Measurements from ENCODE around the gene KCNA4. TPM values are rescaled to one million over a fixed set of nuclear protein-coding genes. Genes with fewer than 3 reads are reported as not detected.
"Not testable (repeated sequence)": the region's sequence is repeated elsewhere in the genome, so short reads cannot be mapped to it uniquely, and the experiment has no call there.

The KCNA4 gene
- total RNA-seq, 6 experiments from 2014 or later = not detected

DNA sequence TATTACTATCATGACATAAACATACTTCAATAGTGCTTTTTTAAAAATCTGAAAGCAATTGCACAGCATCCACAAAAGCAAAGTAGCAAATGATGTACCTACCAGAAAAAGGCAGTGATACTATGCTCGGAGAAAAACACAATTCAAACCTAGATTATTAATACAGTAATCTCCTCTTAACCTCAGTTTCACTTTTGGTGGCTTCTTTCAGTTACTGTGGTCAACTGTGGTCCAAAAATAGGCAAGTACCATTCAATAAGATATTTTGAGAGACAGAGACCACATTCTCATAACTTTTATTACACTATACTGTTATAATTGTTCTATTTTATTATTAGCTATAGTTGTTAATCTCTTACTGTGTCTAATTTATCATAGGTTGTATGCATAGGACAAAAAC, 20.8 kb downstream of the KCNA4 start:
- Mint-ChIP-seq H3K4me3 (no peak overlapping the region), H3K4me1 (ENCODE audit: low read depth) (no peaks in the 10 kb centered on the region), H3K36me3 (ENCODE audit: low read depth) (no peaks in the 10 kb centered on the region), H3K27ac (no peak overlapping the region), H3K9me3 (peaks cover 23% of the 10 kb centered on the region), H3K27me3 (ENCODE audit: insufficient read depth) (no peaks in the 10 kb centered on the region)
- no peak for TF ChIP-seq CTCF (IDR thresholded peaks at IDR 0.05)
- no peak for DNase-seq

- Mint-ChIP-seq H3K9me3 (peaks cover 22% of the 10 kb centered on the region), H3K4me3 (no peak overlapping the region), H3K4me1 (ENCODE audit: low read depth) (no peaks in the 10 kb centered on the region), H3K36me3 (ENCODE audit: low read depth) (no peaks in the 10 kb centered on the region), H3K27ac (no peak overlapping the region), H3K27me3 (ENCODE audit: insufficient read depth) (no peaks in the 10 kb centered on the region)
- no peak for TF ChIP-seq CTCF (IDR thresholded peaks at IDR 0.05)
- DNase-seq = no peak
Measured at GRCh38 chr11:29989174-29989970, 27.5 kb downstream of the KCNA4 start.

- Mint-ChIP-seq H3K9me3 (peaks cover 15% of the 10 kb centered on the region), H3K4me1 (ENCODE audit: low read depth) (no peaks in the 10 kb centered on the region), H3K4me3 (no peak overlapping the region), H3K27me3 (ENCODE audit: insufficient read depth) (no peaks in the 10 kb centered on the region; the same call in 1 of the 2 replicates), H3K27ac (no peak overlapping the region), H3K36me3 (ENCODE audit: low read depth) (no peaks in the 10 kb centered on the region)
- no peak for TF ChIP-seq CTCF (IDR thresholded peaks at IDR 0.05)
- DNase-seq = no peak
Measured at GRCh38 chr11:29985248-29985647, 31.6 kb downstream of the KCNA4 start.

DNA sequence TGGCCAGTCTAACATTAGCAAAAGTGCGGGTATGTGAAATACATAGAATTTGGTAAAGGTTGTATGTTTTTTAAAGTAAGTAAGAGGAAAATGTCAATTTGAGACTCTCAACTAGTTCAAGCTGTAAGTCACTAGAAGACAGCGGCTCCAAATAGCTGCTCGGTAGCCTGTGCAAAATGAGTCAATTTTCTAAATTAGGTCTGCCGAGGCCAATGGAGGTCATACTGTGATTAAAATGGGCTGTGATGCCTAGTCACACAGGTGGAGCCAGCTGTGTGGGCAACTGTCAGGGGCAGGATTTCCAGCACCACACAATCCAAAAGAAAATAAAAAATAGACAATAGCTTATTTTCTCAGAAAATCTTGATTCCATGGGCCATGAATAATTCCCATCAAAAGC, 32.3 kb downstream of the KCNA4 start:
- TF ChIP-seq CTCF (IDR thresholded peaks at IDR 0.05) = no peak
- H3K27ac Mint-ChIP-seq = no peak overlapping the region
- H3K27me3 Mint-ChIP-seq (ENCODE audit: insufficient read depth) = no peaks in the 10 kb centered on the region; the same call in 1 of the 2 replicates
- H3K9me3 Mint-ChIP-seq = peaks cover 15% of the 10 kb centered on the region
- no peak for DNase-seq
- H3K4me1 Mint-ChIP-seq (ENCODE audit: low read depth) = no peaks in the 10 kb centered on the region
- no peak overlapping the region for H3K4me3 Mint-ChIP-seq
- H3K36me3 Mint-ChIP-seq (ENCODE audit: low read depth) = no peaks in the 10 kb centered on the region

GRCh38 chr11:29978549-29978948, 38.3 kb downstream of the KCNA4 start:
- Mint-ChIP-seq H3K4me3 (no peak overlapping the region), H3K27me3 (ENCODE audit: insufficient read depth) (no peaks in the 10 kb centered on the region; the same call in none of the 2 replicates), H3K36me3 (ENCODE audit: low read depth) (peaks cover 15% of the 10 kb centered on the region), H3K27ac (no peak overlapping the region), H3K4me1 (ENCODE audit: low read depth) (no peaks in the 10 kb centered on the region), H3K9me3 (peaks cover 39% of the 10 kb centered on the region)
- TF ChIP-seq CTCF (IDR thresholded peaks at IDR 0.05) = no peak
- DNase-seq = no peak

- not testable (repeated sequence) for H3K27me3 Mint-ChIP-seq (ENCODE audit: insufficient read depth); H3K4me3 Mint-ChIP-seq; DNase-seq; H3K27ac Mint-ChIP-seq; H3K4me1 Mint-ChIP-seq (ENCODE audit: low read depth)
- Mint-ChIP-seq H3K9me3 (peaks cover 39% of the 10 kb centered on the region), H3K36me3 (ENCODE audit: low read depth) (peaks cover 15% of the 10 kb centered on the region)
Measured at GRCh38 chr11:29975580-29975979, 41.2 kb downstream of the KCNA4 start.
